Smooth muscle cell (in vitro differentiated cells): ENCODE data around the gene HSD11B2. TPM values are rescaled to one million over a fixed set of nuclear protein-coding genes. Genes with fewer than 3 reads are reported as not detected.

Source experiments
- DNase-seq: peaks from one replicate; lab custom pipeline; 2025; ENCODE audit not compliant: unreplicated experiment; lab: John Stamatoyannopoulos, UW
- H2AFZ ChIP-seq: fragments of 200-600 bp; sonication (generic); 2 replicates; pipeline ENCODE4 v1.6.0; 2016; ENCODE audit warnings: antibody characterized with exemption, low read depth, mild to moderate bottlenecking
- H3F3A ChIP-seq: fragments of 200-600 bp; sonication (generic); 2 replicates; pipeline ENCODE4 v1.6.0; 2017; ENCODE audit warnings: antibody characterized with exemption, low read depth
- H3K27ac ChIP-seq: fragments of 200-600 bp; sonication (generic); 2 replicates; pipeline ENCODE4 v1.5.1; 2016; ENCODE audit warnings: low read depth, mild to moderate bottlenecking
- H3K27me3 ChIP-seq: fragments of 200-600 bp; sonication (generic); 2 replicates; pipeline ENCODE4 v1.6.1; 2016; ENCODE audit warnings: low read depth, mild to moderate bottlenecking
- H3K36me3 ChIP-seq: fragments of 200-600 bp; sonication (generic); 2 replicates; pipeline ENCODE4 v1.5.1; 2016; ENCODE audit warnings: low read depth
- H3K4me1 ChIP-seq: fragments of 200-600 bp; sonication (generic); 2 replicates; pipeline ENCODE4 v1.5.1; 2016; ENCODE audit warnings: low read depth
- H3K4me2 ChIP-seq: fragments of 200-600 bp; sonication (generic); 2 replicates; pipeline ENCODE4 v1.6.0; 2016; ENCODE audit warnings: mild to moderate bottlenecking
- H3K4me3 ChIP-seq: fragments of 200-600 bp; sonication (generic); 2 replicates; pipeline ENCODE4 v1.5.1; 2016; ENCODE audit warnings: mild to moderate bottlenecking
- H3K79me2 ChIP-seq: fragments of 200-600 bp; sonication (generic); 2 replicates; pipeline ENCODE4 v1.6.0; 2016; ENCODE audit warnings: low read depth, mild to moderate bottlenecking
- H3K9ac ChIP-seq: fragments of 200-600 bp; sonication (generic); 2 replicates; pipeline ENCODE4 v1.6.0; 2016; ENCODE audit warnings: low read depth
- H3K9me3 ChIP-seq: fragments of 200-600 bp; sonication (generic); replicated peaks from 2 replicates; pipeline ENCODE4 v1.5.1; 2016; ENCODE audit warnings: low read depth
- H4K20me1 ChIP-seq: fragments of 200-600 bp; sonication (generic); 2 replicates; pipeline ENCODE4 v1.6.0; 2016; ENCODE audit warnings: low read depth
- CTCF ChIP-seq: fragments of 200-600 bp; sonication (generic); IDR thresholded peaks from 2 replicates; pipeline ENCODE4 v1.5.1; 2017; ENCODE audit warnings: borderline replicate concordance, mild to moderate bottlenecking, antibody characterized with exemption; ENCODE audit not compliant: insufficient read depth, poor library complexity, severe bottlenecking
- WGBS: methylation state at CpG from one replicate; pipeline ENCODE4 v1.1.7; 2016; ENCODE audit warnings: low lambda C conversion rate; 5-methylcytosine and 5-hydroxymethylcytosine counted together
- polyA plus RNA-seq: library from polyadenylated mRNA; unstranded; fragments of >200 nt; fragmentation: Nextera tagmentation; extraction: Ambion mirVana; gene quantifications from 2 replicates; pipeline ENCODE4 v1.2.1, GENCODE V29; 2016
- total RNA-seq: library from RNA; depleted of rRNA; stranded (reverse); fragments of >200 nt; gene quantifications from 2 replicates; pipeline ENCODE4 v1.2.3, GENCODE V29; 2014

Gene HSD11B2
- total RNA-seq (not detected in 2 replicates), polyA plus RNA-seq (not detected in 2 replicates)

GRCh38 chr16:67430977-67431774 lies at the start of gene HSD11B2:
HSD11B2 (plus strand) TSS chr16:67431121; CDS start chr16:67431249, 128 bp downstream.
- Histone ChIP-seq H3K36me3 (no peaks in the 10 kb centered on the region), H3K4me1 (peaks cover 10% of the 10 kb centered on the region), H3K9me3 (no peaks in the 10 kb centered on the region), H3K9ac (no peak within 1 kb of the TSS), H3K4me3 (peak within 1 kb of the TSS; percentile 45), H2AFZ (no peak within 1 kb of the TSS), H3F3A (no peaks in the 10 kb centered on the region), H3K79me2 (no peaks in the 10 kb centered on the region), H4K20me1 (no peaks in the 10 kb centered on the region), H3K27ac (no peak within 1 kb of the TSS), H3K27me3 (peaks cover 43% of the 10 kb centered on the region), H3K4me2 (peak within 1 kb of the TSS; percentile 83)
- peak; percentile 17 for DNase-seq
- WGBS = 4% methylated on average over 46 of the region's 87 CpGs
- TF ChIP-seq CTCF = no peak

GRCh38 chr16:67383284-67383683 lies 47.6 kb upstream of the HSD11B2 start:
- Histone ChIP-seq H3K36me3 (no peaks in the 10 kb centered on the region), H3K4me3 (no peak overlapping the region), H4K20me1 (no peaks in the 10 kb centered on the region), H3K4me1 (no peaks in the 10 kb centered on the region), H3K9ac (no peak overlapping the region), H3F3A (no peaks in the 10 kb centered on the region), H2AFZ (no peak overlapping the region), H3K79me2 (no peaks in the 10 kb centered on the region), H3K4me2 (no peak overlapping the region), H3K27ac (no peak overlapping the region), H3K9me3 (no peaks in the 10 kb centered on the region), H3K27me3 (peaks cover 34% of the 10 kb centered on the region)
- WGBS = 61% methylated on average over 3 of the region's 3 CpGs
- no peak for DNase-seq
- no peak for TF ChIP-seq CTCF

DNA sequence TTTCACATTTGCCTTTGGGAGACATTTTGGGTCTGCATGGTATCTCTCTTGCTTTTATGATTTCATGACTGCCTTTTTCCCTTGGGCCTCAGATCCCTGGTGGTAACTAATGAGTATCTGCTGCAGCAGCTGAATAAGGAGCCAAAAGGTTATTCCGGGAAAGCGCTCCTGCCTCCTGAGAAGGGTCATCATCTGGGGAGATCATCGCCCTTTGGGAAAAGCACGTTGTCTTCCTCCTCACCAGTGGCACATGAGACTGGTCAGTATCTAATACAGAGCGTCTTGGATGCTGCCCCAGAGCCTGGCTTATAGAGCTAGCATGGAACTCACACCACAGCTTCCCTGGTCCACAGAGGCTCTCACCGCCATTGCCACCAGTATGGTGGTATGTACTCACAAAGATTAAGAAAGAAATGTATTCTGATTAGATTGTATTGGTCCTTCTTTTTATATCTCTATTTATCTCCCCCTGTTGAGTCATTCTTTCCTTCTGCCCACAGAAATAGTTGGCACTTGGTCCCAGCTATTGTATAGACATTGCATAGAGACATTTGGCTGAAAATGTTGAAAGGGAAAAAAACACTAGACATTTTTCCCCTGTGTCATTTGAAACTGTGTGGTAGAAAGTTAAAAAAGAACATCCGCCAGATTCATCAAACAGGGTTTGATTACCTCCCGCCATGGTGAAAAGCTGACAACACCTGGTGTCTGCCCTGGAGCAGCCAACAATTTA lies 46.0 kb upstream of the HSD11B2 start:
- Histone ChIP-seq H3K9me3 (no peaks in the 10 kb centered on the region), H3K36me3 (no peaks in the 10 kb centered on the region), H3K79me2 (no peaks in the 10 kb centered on the region), H3K4me1 (no peaks in the 10 kb centered on the region), H4K20me1 (no peaks in the 10 kb centered on the region), H3K9ac (no peak overlapping the region), H3F3A (no peaks in the 10 kb centered on the region), H2AFZ (no peak overlapping the region), H3K4me3 (no peak overlapping the region), H3K4me2 (no peak overlapping the region), H3K27me3 (peaks cover 31% of the 10 kb centered on the region), H3K27ac (no peak overlapping the region)
- WGBS = 91% methylated on average over 8 of the region's 8 CpGs
- no peak for TF ChIP-seq CTCF
- DNase-seq = no peak
